ENCODE results near the gene NSMCE1.
A peak's percentile ranks its signal among the peaks of the same experiment; 100 is the strongest.

Gene NSMCE1

GRCh38 chr16:27245276-27246172 lies 23.0 kb downstream of the NSMCE1 start:
- DNase-seq (ENCODE audit: insufficient read length, low spot score) (peak; percentile 53), FAIRE-seq (no peak)

GRCh38 chr16:27244363-27244755 lies 24.2 kb downstream of the NSMCE1 start:
- no peak for DNase-seq (ENCODE audit: insufficient read length, low spot score)
- FAIRE-seq = no peak

DNA sequence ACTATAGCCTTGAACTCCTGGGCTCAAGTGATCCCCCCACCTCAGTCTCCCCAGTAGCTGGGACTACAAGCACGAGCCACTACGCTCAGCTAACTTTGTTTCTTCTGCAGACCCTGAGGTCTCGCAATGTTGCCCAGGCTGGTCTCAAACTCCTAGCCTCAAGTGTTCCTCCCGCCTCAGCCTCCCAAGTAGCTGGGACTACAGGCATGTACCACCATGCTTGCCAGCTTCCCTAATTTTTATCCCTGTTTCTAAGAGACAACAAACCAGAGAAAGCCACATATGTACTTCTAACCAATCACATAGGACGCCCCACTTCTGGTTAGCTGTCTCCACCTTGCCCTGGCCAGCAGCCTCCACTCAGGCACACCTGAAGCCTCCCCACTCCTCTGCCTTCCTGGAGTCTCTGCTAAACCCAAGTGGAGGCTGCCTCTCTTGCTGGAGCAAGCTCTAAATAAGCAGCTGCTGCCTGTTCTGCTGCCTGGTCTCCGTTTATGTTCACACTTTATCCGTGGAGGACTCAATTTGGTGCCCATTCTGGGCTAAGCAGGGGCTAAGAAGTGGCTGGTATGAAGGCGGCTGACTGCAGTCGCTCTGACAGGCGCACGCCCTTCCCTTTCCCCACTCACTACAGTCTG lies 24.7 kb downstream of the NSMCE1 start:
- no peak for DNase-seq (ENCODE audit: insufficient read length, low spot score)
- FAIRE-seq = no peak

GRCh38 chr16:27242868-27243590 lies 25.5 kb downstream of the NSMCE1 start:
- DNase-seq (ENCODE audit: insufficient read length, low spot score) (peak; percentile 82), FAIRE-seq (no peak)

DNA sequence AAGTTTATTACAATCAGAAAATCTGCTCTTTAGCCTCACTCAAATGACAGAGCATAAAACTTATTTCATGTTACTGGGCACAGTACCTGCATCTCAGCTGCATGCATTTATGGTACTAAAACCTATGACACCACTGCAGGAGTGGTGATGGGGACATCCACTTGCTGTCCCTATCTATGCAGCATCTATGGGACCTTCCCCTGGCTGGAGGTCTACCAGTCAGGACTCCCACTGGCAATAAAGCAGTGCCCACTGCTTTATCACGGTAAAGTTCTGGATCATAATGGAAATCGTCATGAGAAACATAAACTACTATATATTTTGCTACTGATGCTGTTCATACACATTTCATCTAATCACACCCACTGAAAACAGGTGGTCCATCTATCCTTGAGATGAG lies 26.2 kb downstream of the NSMCE1 start:
- DNase-seq (ENCODE audit: insufficient read length, low spot score) (no peak), FAIRE-seq (no peak)

GRCh38 chr16:27241658-27242057 lies 26.9 kb downstream of the NSMCE1 start:
- FAIRE-seq (no peak), DNase-seq (ENCODE audit: insufficient read length, low spot score) (no peak)

- FAIRE-seq = no peak
- DNase-seq (ENCODE audit: insufficient read length, low spot score) = no peak
Measured at GRCh38 chr16:27240948-27241531, 27.5 kb downstream of the NSMCE1 start.

DNA sequence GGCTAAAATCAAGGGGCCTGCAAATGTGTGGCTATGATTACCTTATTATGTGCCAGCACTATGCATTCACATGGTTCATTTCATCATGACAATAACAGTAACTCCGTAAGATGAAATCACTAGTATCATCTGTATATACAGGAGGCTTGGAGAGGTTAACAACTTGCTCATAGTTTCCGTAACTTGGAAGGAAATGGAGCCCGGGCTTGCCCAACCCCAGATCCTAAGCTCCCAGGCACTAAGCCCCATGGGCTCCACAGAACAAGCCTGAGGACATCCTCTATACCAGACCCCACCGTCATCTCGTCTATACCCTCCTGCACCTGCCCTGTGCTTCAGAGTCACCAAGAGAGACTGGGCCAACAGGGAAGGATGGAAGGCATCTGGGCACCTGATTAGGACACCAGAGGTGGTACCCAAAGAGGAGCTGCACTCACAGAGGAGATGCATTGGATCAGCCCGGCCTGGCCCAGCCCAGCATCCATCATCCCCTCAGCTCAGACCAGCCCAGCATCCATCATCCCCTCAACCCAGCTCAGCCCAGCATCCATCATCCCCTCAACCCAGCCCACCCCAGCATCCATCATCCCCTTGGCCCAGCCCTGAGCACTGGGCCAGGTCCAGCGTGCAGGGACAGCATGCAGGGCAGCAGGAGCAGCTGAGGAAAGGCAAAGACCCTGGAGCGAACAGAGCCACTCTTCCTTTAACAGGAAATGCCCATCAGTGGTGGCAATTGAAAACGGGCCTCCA lies 28.5 kb downstream of the NSMCE1 start:
- FAIRE-seq (no peak), DNase-seq (ENCODE audit: insufficient read length, low spot score) (no peak)

- FAIRE-seq (no peak), DNase-seq (ENCODE audit: insufficient read length, low spot score) (no peak)
Measured at GRCh38 chr16:27239026-27239425, 29.5 kb downstream of the NSMCE1 start.

DNA sequence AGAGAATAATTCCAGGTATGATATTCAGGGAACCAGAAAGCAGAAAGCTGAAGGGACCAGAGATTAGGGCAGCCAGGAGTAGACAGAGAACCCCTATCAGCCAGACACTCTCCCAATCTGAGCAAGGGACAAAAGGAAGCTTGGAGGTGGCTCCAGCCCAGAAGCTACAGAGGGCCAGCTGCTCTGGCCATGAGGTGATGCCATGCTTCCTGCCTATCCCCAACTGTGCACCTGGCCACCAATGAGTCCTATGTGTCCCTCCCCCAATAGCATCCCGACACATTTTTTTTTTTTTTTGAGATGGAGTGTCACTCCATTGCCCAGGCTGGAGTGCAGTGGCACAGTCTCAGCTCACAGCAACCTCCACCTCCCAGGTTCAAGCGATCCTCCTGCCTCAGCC lies 30.0 kb downstream of the NSMCE1 start:
- DNase-seq (ENCODE audit: insufficient read length, low spot score) (no peak), FAIRE-seq (no peak)

DNA sequence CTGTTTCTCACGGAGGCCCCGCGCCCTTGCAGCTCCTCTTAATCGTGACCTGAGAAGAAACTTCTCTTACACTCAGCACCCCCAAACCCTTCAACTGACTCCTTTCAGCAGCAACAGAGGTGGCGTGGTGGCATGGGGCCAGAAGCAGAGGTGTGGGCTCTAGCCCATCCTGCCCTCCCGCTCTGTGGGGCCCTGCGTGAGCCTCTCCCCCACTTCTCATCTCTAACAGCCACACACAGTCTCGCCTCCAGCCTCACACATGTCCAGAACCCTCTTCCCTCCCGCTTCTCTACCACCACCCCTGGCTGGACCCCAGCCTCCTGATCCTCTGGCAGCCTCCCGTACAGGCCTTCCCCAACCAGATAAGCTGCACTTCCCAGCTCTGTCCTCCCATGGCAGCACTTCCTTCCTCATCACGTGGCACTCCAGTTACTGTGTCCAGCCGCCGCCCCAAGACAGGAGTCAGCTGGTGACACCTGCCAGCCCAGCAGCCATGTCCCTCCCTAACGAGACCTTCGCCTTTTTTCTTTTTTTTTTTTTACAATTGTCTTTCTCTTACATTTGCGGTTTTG lies 30.5 kb downstream of the NSMCE1 start:
- FAIRE-seq = no peak
- DNase-seq (ENCODE audit: insufficient read length, low spot score) = no peak

DNA sequence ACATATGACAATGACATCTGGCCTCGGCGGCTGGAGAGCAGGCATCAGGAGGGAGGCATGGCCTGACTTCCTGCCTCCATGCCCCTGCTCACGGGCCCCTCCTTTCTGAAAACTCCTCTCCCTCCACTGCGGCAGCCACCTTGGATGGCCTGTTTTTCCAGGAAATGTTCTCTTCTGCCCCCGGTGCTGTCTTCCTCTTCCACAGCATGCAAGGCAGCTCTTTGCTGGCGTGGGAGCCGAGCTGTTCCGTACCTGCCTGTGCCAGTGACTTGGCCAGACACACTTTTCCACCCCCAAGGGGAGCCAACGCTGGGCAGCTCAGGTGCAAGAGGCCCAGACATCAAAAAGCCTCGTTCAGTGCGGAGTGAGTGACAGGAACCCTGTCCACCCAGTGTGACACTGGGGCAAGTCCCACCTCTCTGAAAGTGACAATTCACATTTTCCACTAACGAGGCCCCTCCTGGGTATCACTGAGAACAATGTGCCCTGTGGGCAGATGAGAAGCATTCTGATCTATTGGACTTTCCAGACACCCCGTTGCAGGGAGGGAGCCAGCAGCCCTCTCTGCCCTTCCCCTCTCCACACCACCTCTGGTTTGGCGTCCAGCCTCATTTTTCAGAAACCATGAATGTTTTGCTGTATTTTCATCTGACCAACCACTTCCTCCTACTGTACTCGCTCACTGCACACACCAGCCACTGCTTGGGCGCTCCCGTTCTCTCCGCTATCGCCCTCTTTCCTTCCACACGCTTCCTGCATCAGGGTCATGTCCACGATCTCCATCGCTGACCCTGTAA lies 31.2 kb downstream of the NSMCE1 start:
- FAIRE-seq (no peak), DNase-seq (ENCODE audit: insufficient read length, low spot score) (no peak)

DNA sequence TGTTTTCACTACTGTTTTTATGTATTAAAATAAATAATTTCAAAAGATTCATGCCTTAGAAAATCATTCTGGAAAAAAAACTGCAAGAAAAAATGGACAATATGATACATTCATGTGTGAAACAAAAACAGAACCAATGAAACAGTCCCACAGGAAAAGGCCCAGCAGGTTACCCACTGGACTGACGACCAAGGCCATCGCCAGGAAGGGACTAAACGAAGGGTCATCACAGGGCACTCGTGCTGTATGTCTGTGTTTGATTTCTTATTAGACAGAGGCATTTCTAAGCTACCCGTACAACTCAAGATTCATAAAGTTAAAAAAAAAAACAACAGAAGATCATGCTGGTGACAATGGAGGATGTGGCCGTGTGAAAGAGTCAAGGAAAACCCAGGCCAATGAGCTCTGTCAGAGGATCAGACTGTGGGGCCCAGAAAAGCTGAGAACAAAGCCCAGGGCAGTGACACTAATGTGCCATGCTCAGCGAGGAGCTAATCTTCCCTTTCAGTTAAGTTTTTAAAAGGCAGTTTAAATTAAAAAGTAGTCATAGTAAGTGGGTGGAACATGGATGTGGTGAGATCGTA lies 31.8 kb downstream of the NSMCE1 start:
- DNase-seq (ENCODE audit: insufficient read length, low spot score) = no peak

DNA sequence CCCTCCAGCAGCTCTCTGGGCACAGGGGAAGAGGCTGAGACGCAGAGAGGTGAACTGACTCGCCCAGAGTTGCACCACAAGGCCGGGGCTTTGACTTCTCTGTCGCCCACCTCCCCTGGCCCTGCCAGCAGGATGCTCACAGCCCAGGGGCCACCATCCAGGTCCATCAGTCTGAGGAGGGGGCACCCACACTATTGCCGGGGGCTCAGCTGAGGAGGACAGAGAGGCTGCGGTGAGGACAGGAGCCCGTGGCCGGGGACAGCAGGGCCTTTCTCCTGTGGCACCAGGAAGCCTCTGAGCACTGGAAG lies 32.7 kb downstream of the NSMCE1 start:
- FAIRE-seq = no peak
- DNase-seq (ENCODE audit: insufficient read length, low spot score) = no peak

More for the DNA sequence above, 31.8 kb downstream of the NSMCE1 start:
- no peak for FAIRE-seq

GRCh38 chr16:27235055-27235937 lies 33.3 kb downstream of the NSMCE1 start:
- DNase-seq (ENCODE audit: insufficient read length, low spot score) (peak; percentile 75), FAIRE-seq (no peak)

GRCh38 chr16:27234603-27235002 lies 34.0 kb downstream of the NSMCE1 start:
- no peak for FAIRE-seq
- no peak for DNase-seq (ENCODE audit: insufficient read length, low spot score)

- FAIRE-seq = no peak
- no peak for DNase-seq (ENCODE audit: insufficient read length, low spot score)
Measured at GRCh38 chr16:27234171-27234570, 34.4 kb downstream of the NSMCE1 start.

DNA sequence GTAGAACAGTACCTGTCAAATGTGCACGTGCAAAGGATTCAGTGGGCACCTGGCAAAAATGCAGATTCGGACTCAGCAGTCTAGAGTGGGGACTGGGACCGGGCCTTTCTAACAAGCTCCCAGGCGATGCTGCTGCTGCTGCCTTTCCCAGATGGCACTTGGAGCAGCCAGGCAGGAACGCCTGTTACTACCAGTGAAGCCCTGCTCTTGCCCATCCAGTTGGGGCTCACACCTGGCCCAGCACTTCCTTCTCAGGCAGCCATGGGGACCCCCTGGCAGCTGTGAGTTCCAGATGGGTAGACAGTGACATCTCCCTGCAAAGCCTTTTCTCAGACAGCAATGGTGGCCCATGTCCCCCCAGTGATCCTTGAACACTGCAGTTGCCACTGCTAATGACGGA lies 34.8 kb downstream of the NSMCE1 start:
- DNase-seq (ENCODE audit: insufficient read length, low spot score) (no peak), FAIRE-seq (no peak)
